ENCODE data around the gene KIF2A.

The KIF2A gene

DNA sequence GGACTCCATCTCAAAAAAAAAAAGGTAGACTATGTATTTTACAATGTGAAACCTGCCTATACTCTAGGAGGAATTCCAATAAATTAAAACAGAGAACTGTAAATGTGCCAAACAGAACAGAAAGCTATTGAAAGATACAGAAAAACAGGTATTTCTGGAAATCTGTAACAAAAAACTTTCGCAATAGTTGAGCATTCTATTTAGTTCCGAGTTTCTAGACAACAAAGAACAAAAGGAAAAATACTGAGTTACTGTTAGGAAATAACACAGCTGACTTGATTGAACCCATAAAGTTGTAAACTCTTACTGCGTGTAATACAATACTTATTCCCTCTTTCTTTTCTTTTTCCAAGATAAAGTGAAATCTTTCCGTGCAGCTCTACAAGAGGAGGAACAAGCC lies 79.1 kb downstream of the KIF2A start:
- no peak for DNase-seq (ENCODE audit: low read depth)

DNA sequence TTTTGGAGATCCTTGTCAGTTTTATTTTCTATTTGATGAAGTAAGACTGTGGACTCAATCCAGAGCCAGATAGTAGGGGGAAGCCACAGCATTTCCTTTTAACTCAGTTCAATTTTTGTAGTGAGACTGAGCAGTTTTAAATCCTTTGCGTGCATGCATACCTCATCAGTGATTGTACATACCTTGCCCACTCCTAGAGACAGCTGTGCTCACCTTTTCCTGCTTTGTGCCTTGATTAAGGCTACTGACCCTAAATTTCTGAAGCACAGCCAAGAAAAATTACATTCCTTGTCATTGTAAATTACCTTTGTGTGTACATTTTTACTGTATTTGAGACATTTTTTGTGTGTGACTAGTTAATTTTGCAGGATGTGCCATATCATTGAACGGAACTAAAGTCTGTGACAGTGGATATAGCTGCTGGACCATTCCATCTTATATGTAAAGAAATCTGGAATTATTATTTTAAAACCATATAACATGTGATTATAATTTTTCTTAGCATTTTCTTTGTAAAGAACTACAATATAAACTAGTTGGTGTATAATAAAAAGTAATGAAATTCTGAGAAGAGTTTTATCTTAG lies 79.9 kb downstream of the KIF2A start:
- no peak for DNase-seq (ENCODE audit: low read depth)

DNA sequence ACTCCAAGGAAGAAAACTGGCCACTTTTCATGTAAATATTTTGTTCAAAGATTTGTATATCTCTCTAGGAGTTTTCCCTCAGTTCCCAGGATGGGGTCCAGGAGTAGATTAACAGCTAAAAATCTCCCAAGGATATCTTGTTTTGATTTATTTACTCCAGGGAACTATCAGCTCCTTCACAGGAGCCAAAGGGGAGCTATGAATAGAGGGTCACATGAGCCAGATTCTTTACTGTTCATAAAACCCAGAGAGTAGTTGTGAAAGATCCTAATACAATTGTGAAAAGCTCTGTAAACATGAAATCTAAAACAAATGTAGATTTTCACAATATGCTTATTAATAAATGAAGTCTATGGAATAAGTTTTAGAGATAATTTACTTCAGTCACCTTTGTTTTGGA lies 80.8 kb downstream of the KIF2A start:
- DNase-seq (ENCODE audit: low read depth) = no peak

DNA sequence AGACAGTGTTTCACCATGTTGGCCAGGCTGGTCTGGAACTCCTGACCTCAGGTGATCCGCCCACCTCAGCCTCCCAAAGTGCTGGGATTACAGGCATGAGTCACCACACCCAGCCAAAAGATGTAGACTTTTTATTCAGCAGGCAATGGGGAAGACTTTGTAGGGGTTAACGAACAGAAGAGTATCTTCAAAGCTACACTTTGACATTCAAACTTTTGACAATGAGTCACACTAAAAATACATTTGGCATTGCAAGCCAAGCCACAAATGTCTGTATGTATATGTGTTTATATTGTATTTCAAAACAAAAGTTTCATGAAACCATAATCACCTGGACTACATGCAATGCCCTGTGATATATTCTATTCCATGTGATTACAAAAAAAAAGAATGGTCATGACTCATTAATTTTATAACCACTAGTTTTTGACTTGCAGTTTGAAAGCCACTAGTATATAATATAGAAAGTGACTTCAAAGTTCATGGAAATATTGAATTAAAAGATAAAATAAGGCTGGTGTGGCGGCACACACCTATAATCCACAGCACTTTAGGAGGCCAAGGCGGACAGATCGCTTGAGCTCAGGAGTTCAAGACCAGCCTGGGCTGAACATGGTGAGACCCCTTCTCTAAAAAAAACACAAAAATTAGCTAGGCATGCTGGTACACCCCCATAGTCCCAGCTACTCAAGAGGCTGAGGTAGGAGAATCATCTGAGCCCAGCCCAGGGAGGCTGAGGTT lies 89.4 kb downstream of the KIF2A start:
- DNase-seq (ENCODE audit: low read depth) = peak; percentile 37

DNA sequence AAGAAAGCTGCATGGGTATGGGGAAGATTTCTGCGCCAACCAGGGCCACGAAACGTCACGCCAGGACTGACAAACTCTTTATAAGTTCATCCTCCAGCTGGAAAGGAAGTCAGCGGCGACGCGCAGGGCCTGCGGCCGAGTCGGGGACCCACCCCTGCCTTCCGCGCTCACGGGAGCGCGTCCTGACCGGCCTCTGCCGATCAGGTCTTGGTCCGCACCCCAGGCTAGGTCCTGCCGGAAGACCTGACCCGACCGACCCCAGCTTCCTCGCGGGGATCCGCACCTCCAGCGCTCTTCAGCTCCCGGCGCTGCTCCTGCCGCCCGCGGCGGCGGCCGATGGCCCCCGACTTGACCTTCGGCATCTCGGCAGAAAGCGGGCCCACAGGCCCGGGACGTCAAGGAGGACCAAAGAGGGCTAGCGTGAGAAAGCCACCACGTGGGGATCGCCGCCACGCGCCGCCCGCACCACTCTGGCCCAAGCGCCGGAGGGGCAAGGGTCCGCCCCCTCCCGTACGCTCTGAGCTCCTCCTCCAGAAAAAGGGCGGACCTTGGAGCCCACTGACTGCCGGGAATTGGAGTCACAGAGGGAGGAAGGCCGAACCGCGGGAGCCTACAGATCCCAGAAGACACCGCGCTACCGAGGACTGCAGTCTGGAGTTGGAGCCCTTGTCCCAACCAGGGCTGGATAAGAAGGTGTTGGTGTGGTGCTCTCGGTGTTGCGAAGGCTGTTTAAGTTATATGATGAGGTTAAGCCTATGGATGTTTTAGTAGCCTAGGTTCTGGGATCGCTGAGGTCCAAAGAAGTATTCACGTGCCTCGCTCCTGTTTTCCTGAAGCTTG lies 97.6 kb downstream of the KIF2A start, which contains the start of gene DIMT1:
Gene DIMT1 (minus strand): TSS at position 495 of the 840 bp plus-strand sequence. CDS start 133 bp downstream, at position 362.
- DNase-seq (ENCODE audit: low read depth) = peak; percentile 95

DNA sequence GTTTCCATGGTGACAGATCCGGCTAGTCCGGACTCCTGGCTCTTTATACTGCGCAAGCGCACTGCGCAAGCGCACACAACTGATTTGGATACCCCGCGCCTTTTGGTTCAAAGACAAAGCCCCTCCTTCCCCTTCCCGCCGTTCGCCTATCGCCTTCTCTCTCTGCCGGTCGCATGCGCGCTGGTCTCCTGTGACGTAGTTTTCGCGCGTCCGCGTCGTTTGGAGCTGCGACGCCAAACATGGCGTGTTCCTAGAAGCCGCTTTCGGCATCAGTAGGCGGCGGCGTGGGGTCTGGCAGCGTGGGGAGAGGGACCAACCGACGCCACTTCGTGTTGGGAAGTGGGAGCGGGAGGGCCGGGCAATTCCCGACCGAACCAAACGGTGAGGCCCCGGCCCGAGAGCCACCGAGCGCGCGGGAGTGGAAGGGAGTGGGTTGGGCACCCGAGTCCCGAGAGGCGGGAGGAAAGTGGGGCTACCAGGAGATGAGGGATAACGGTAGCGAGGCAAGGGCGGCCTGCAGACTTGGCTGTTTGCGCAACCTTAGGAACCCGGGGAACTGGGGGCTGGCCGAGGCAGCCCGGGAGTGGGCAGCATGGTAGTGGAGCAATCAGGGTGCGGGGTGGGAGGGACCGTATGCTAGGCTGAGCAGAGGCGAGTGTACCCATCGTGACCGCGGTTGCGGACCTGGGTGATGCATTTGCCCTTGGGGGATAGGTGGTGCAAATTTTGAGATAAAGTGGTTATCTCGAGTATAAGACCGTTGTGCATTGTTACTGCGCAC lies 106.7 kb downstream of the KIF2A start, which contains the start of gene IPO11:
Gene IPO11 (plus strand): TSS at position 215 of the 781 bp plus-strand sequence. CDS start 24,517 bp downstream, outside the sequence.
- DNase-seq (ENCODE audit: low read depth) = peak; percentile 96

DNA sequence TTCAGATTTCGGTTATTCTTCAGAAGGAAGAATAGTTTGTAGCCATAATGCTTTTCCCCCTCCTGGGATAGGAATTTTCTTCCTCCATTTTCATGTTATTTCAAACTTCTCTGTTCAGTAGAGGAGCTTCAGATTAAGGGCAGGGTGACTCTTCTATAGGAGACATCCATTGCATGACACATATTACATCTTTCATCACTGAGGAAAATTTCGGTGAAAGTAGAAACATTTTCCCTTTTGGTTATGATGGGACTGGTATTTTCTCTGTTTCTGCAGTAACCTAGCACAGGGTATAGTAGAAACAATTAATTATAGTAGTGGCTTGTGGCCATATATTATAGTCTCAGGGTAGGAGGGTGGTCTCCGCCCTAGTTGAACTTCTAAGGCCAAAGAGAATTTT lies 107.7 kb downstream of the KIF2A start:
- no peak for DNase-seq (ENCODE audit: low read depth)

DNA sequence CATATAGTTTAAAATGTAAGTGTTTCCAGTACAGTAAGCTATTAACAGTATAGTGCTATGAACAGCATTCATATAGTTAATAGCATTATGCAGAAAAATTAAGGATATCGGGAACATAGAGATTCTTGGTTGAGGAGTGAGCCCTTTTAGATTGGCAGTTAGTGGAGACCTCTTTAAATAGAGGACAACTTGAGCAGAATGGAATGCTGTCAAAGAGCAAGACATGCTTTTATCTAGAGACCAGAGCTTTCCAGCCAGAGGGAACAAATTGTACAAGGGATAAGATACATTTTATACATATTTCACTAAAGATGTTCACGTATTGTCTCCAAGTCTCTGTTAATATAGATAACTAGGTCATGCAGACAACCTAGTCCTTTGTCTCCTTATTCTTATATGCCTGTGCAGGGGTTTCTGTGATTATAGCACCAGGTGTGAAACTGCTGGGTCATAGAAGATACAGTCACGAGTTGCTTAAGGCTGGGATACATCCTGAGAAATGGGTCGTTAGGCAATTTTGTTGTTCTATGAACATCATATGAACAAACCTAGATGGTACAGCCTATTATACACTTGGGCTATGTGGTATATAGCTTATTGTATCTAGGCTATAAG lies 112.6 kb downstream of the KIF2A start:
- no peak for DNase-seq (ENCODE audit: low read depth)

DNA sequence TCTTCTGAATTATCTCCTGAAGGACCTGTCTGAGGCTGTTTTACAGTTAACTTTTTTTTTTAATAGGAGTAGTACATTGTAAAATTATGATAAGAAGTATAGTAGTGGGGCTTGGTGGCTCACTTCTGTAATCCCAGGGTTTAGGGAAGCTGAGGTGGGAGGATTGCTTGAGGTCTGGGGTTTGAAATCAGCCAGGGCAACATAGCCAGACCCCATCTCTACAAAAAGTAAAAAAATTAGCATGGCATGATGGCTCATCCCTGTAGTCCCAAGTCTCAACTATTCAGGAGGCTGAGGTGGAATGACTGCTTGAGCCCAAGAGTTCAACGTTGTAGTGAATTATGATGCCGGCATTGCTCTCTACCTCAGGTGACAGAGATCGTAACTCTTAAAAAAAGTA lies 113.6 kb downstream of the KIF2A start:
- DNase-seq (ENCODE audit: low read depth) = no peak

DNA sequence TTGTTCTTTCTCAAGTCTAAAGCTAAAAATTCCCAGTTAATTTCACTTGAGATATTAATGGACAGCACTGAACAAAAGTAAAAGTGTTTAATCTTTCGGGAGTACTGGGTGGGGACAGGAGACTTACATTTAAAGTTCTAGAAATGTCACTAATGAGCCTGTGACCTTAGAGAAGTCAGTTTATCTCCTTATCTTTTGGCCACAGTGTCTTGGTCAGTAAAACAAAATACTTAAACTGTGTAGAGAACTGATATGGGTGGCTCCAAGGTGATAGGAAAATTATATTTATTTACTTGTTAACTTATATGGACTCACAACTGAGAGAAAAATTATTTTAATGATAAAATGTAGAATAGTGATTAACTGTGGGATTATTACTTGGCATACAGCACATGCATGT lies 115.4 kb downstream of the KIF2A start:
- DNase-seq (ENCODE audit: low read depth) = no peak

DNA sequence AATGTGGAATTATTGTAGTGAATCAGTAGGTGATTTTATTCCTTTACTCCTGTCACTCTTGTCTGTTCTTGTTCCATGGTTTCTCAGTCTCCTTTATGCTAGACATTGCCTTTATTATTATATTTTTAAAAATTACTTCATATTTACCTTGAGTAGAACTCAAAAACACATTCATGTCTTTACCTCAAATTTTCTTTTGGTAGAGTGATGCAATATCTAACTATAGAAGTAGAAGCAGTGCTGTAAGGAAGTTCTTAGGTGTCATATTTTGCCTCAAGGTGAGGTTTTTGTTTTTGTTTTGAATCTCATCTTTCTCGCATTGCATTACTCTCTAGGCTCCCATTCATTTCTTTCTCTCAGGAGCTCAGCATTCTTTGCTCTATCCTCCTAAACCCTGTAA lies 118.8 kb downstream of the KIF2A start:
- no peak for DNase-seq (ENCODE audit: low read depth)

DNA sequence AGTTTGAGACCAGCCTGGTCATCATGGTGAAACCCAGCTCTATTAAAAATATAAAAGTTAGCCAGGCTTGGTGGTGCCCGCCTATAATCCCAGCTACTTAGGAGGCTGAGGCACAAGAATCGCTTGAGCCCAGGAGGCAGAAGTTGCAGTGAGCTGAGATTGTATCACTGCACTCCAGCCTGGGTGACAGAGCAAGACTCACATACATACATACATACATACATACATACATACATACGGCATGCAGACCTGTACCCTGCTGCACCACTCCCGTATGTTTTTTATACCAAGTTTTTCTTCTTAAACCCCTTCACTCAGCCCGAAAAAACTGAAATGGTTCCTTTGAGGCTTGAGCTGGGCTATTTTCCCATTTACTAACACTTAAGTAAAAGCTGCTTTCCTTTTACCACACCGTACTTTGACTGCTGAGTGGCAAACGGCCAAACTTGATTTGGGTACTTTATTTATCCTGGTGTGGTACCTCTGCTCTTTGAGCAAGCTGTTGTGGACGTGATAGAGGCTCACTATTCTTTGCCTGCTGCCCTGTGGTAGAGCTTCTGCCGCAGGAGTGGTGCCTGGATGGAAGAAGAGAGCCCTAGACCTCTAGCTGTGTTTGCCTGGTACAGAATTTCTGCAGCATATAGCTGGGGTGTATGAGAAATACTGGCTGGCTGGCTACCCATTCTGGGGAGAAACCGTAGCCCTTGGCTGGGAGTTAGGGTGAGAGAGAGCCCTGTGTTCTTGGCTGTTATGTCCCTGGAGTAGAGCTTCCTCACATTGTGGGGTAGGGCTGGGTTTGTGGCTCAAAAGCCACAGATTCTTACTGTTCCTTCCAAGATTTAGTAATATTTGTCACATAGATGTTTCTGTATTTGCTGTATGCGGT lies 126.0 kb downstream of the KIF2A start:
- DNase-seq (ENCODE audit: low read depth) = no peak

DNA sequence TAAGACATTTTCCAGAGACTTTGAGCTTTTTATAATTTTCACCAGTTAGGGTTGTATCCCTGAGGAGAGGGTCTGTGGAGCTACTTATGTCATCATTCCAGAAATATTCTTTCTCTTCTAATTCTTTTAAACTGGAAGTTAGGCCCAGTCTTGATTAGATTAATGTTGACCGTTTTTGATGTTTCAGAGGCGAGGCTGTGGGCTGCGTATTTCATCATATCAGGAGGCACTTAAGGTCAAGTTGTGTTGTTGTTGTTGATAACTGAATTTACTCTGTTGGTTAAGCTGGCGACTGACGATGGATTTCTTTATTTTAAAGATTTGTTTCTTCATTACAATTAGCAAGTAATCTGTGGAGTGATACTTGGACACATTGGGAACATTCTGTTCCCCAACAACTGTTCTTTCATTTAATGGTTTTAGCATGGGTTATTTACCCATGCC lies 126.6 kb downstream of the KIF2A start:
- DNase-seq (ENCODE audit: low read depth) = no peak

All from non-pigmented ciliary epithelial cell (primary cell).